Thyroid gland (tissue), 4 donors: ENCODE data around the gene ST6GALNAC3. TPM values are rescaled to one million over a fixed set of nuclear protein-coding genes. Genes with fewer than 3 reads are reported as not detected.

Source experiments
- DNase-seq, 2 donors: peaks; one replicate each; pipeline ENCODE4 v3.0.0-alpha.2; 2019
- H3K27ac ChIP-seq, 3 donors: fragments of 200-600 bp; sonication (generic); 1 replicate in 2 of 3; 2 replicates in 1 of 3; pipeline ENCODE4 v1.5.1; 2016 to 2019; ENCODE audit warnings: mild to moderate bottlenecking in 1 of 3, moderate library complexity in 1 of 3
- H3K27me3 ChIP-seq: fragments of 200-600 bp; sonication (generic); one replicate; pipeline ENCODE4 v1.5.1; 2019
- H3K36me3 ChIP-seq, 2 donors: fragments of 200-600 bp; sonication (generic); one replicate each; pipeline ENCODE4 v1.5.1; 2016 to 2019
- H3K4me1 ChIP-seq, 2 donors: fragments of 200-600 bp; sonication (generic); one replicate each; pipeline ENCODE4 v1.5.1; 2017 to 2019
- H3K4me3 ChIP-seq, 3 donors: fragments of 200-600 bp; sonication (generic); replicated peaks in 1 of 3; 1 replicate in 2 of 3; 2 replicates in 1 of 3; pipeline ENCODE4 v1.5.1; 2016; ENCODE audit warnings: mild to moderate bottlenecking in 1 of 3
- H3K9me3 ChIP-seq: fragments of 200-600 bp; sonication (generic); one replicate; pipeline ENCODE4 v1.5.1; 2017
- POLR2A ChIP-seq, 2 donors: fragments of 450-650 bp; IDR thresholded peaks; one replicate each; pipeline ENCODE4 v1.6.1; 2017; ENCODE audit warnings: antibody characterized with exemption in 2 of 2, mild to moderate bottlenecking in 2 of 2, moderate library complexity in 1 of 2
- WGBS, 2 donors: methylation state at CpG; one replicate each; pipeline ENCODE4 v1.1.5; 2017; 5-methylcytosine and 5-hydroxymethylcytosine counted together
- intact Hi-C: fragments of 100-400 bp; cut with DNase I; formaldehyde crosslinking; loops from one replicate; pipeline ENCODE4 v1.15.1; 2023
- total RNA-seq, 4 donors: library from RNA; depleted of rRNA; stranded (reverse); fragments of >200 nt; gene quantifications; one replicate each; pipeline ENCODE4 v1.2.3, GENCODE V29; 2016
- TF ChIP-seq, protein P1 (sequence below), 6 experiments: fragments of 200-600 bp in 3 of 6; fragments of 450-650 bp in 3 of 6; sonication (generic) in 3 of 6; IDR thresholded peaks; one replicate each; pipeline ENCODE4 v1.5.1; 2016 to 2019; ENCODE audit warnings: antibody characterized with exemption in 6 of 6, mild to moderate bottlenecking in 2 of 6, inconsistent platforms in 1 of 6, moderate library complexity in 1 of 6

ST6GALNAC3 gene
- total RNA-seq, 4 donors from 2014 or later, result 17.4 to 35.6 (median 31.6) TPM

DNA sequence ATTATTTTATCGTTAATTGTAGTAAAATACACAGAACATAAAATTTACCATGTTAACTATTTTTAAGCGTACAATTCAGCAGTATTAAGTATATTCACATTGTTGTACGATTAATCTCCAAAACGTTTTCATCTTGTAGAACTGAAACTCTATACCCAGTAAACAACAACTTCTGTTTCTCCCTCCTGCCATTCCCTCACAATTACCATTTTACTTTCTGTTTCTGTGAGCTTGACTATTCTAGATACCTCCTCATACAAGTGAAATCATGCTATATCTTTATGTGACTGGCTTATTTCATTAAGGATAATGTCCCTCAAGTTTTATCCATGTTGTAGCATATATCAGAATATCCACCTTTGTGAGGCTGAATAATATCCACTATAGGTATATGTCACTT is 156.8 kb downstream of the ST6GALNAC3 start:
- 84 to 89% methylated on average over 4 of the region's 4 CpGs for WGBS, 2 donors
- Histone ChIP-seq H3K27me3 (no peaks in the 10 kb centered on the region), H3K27ac (no peak overlapping the region), H3K4me3 (no peak overlapping the region), H3K9me3 (no peaks in the 10 kb centered on the region), H3K36me3 (no peaks in the 10 kb centered on the region), H3K4me1 (no peaks in the 10 kb centered on the region)
- no peak for DNase-seq
- no peak for TF ChIP-seq POLR2A (IDR thresholded peaks at IDR 0.05)
- TF ChIP-seq, protein P1, sequence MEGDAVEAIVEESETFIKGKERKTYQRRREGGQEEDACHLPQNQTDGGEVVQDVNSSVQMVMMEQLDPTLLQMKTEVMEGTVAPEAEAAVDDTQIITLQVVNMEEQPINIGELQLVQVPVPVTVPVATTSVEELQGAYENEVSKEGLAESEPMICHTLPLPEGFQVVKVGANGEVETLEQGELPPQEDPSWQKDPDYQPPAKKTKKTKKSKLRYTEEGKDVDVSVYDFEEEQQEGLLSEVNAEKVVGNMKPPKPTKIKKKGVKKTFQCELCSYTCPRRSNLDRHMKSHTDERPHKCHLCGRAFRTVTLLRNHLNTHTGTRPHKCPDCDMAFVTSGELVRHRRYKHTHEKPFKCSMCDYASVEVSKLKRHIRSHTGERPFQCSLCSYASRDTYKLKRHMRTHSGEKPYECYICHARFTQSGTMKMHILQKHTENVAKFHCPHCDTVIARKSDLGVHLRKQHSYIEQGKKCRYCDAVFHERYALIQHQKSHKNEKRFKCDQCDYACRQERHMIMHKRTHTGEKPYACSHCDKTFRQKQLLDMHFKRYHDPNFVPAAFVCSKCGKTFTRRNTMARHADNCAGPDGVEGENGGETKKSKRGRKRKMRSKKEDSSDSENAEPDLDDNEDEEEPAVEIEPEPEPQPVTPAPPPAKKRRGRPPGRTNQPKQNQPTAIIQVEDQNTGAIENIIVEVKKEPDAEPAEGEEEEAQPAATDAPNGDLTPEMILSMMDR (IDR thresholded peaks at IDR 0.05), result no peak
- intact Hi-C loops, result no loop called here

DNA sequence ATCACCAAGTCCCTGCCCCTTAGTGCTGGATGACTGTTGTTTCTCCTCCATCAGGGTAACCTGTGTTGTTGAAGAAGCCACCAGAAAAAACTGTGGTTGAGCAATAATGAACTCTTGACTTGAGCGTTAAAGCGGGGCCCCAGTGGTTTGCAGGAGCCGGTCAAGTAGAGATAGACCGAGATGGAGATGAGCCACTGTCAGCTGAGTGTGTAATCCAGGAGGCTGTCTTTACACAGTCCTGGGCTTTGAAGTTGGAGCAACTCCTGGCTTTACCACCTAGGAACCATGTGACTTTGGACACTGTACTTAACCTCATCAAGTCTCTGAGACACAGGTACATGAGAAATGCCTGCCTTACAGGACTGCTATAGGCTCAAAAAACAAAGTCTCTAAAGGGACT is 158.1 kb downstream of the ST6GALNAC3 start:
- intact Hi-C loops, result no loop called here
- no peak overlapping the region for H3K27ac ChIP-seq
- DNase-seq, result no peak
- 81 to 92% methylated on average over 4 of the region's 4 CpGs for WGBS, 2 donors
- H3K9me3 ChIP-seq, result no peaks in the 10 kb centered on the region
- H3K36me3 ChIP-seq, result no peaks in the 10 kb centered on the region
- H3K4me3 ChIP-seq, result no peak overlapping the region
- H3K4me1 ChIP-seq, result no peaks in the 10 kb centered on the region
- no peaks in the 10 kb centered on the region for H3K27me3 ChIP-seq
- TF ChIP-seq, protein P1 (IDR thresholded peaks at IDR 0.05), result no peak
- TF ChIP-seq POLR2A (IDR thresholded peaks at IDR 0.05), result no peak

DNA sequence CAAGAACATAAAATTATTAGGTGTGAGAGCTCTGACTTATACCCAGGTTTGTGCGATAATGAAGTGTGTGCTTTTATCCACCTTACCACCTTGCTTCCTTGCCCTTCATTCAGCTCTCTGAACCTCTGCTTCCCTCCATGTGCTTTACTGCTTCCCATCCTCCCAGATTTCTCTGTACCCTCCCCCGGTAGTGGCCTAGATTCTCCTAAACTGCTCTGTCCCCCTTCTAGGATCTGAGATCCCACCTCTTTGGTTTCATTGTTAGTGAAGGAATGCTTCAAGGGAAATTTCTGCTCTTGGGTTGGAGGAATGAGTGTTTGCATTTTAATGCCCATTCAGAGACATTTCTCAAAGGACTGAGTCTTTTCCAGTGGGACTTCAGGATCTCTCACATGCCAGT is 159.5 kb downstream of the ST6GALNAC3 start:
- H3K27me3 ChIP-seq, result no peaks in the 10 kb centered on the region
- no peak overlapping the region for H3K27ac ChIP-seq
- no peak for DNase-seq
- WGBS, 2 donors, result 92 to 97% methylated on average over 2 of the region's 2 CpGs
- TF ChIP-seq POLR2A (IDR thresholded peaks at IDR 0.05), result no peak
- TF ChIP-seq, protein P1 (IDR thresholded peaks at IDR 0.05), result no peak
- no peaks in the 10 kb centered on the region for H3K4me1 ChIP-seq
- no peaks in the 10 kb centered on the region for H3K36me3 ChIP-seq
- no peak overlapping the region for H3K4me3 ChIP-seq
- no peaks in the 10 kb centered on the region for H3K9me3 ChIP-seq
- intact Hi-C loops, result no loop called here

DNA sequence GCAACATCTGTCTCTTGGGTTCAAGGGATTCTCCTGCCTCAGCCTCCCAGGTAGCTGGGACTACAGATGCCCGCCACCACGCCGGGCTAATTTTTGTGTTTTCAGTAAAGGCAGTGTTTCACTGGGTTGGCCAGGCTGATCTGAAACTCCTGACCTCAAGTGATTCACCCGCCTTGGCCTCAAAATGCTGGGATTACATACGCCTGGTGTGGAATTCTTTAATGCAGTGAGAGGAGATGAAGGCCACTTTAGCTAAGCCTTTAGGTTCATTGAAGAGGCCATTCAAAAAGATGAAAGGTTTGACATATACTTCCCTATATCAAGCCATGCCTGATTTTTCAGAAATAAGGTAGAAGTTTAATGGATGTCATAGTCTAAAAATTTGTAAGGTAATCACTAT is 162.7 kb downstream of the ST6GALNAC3 start:
- no peak for TF ChIP-seq POLR2A (IDR thresholded peaks at IDR 0.05)
- TF ChIP-seq, protein P1 (IDR thresholded peaks at IDR 0.05), result no peak
- no peak for DNase-seq
- Histone ChIP-seq H3K4me1 (no peaks in the 10 kb centered on the region), H3K27ac (no peak overlapping the region), H3K27me3 (no peaks in the 10 kb centered on the region), H3K9me3 (no peaks in the 10 kb centered on the region), H3K36me3 (no peaks in the 10 kb centered on the region), H3K4me3 (no peak overlapping the region)
- WGBS, 2 donors, result 92 to 93% methylated on average over 5 of the region's 5 CpGs
- intact Hi-C loops, result no loop called here

DNA sequence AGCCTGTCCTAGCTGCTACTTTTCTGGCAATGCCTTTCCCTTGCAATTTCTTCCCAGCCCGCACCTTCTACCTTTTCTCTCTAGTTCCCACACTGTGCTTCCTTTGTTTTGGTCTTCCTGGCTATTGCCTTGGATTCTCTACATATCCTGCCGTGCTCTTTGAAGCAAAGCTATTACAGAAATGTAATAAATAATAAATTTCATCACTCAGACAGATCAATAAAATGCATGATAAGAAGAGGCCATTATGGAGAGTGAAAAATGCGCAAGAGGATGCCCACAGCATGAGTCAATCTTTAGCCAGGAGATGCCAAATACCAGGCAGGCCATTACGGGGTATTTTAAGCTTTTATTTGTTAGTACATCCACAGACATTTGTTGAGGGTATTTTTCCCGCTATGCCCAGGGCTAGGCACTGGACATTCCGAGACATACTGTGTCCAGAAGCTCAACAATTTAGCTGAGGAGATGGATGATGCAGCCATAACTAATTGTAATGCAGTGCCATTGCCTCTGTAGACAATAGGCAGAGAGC is 163.6 kb downstream of the ST6GALNAC3 start:
- Histone ChIP-seq H3K4me1 (no peaks in the 10 kb centered on the region), H3K4me3 (no peak overlapping the region), H3K9me3 (no peaks in the 10 kb centered on the region), H3K27ac (no peak overlapping the region), H3K27me3 (no peaks in the 10 kb centered on the region), H3K36me3 (no peaks in the 10 kb centered on the region)
- TF ChIP-seq, protein P1 (IDR thresholded peaks at IDR 0.05), result no peak
- TF ChIP-seq POLR2A (IDR thresholded peaks at IDR 0.05), result no peak
- intact Hi-C loops, result no loop called here
- 90 to 92% methylated on average over 6 of the region's 6 CpGs for WGBS, 2 donors
- DNase-seq, result no peak
